GM19351 (cell line): ENCODE results near the gene PDE4D.
"Not testable (repeated sequence)": the region's sequence is repeated elsewhere in the genome, so short reads cannot be mapped to it uniquely, and the experiment has no call there.

Source experiments
- ATAC-seq: cut with Tn5 transposase; IDR thresholded peaks from one replicate; pipeline ENCODE4 v1.9.1; 2021; ENCODE audit warnings: mild to moderate bottlenecking, moderate library complexity; ENCODE audit not compliant: unreplicated experiment

The PDE4D gene

GRCh38 chr5:59800347-59800893, 93.1 kb downstream of the PDE4D start:
- ATAC-seq, result no peak

GRCh38 chr5:59799668-59800346, 93.7 kb downstream of the PDE4D start:
- peak; percentile 46 for ATAC-seq

- ATAC-seq, result peak; percentile 78
Measured at GRCh38 chr5:59798862-59799667, 94.5 kb downstream of the PDE4D start.

- ATAC-seq, result no peak
Measured at GRCh38 chr5:59795141-59795540, 98.4 kb downstream of the PDE4D start.

- ATAC-seq, result no peak
Measured at GRCh38 chr5:59792983-59793585, 100.4 kb downstream of the PDE4D start.

GRCh38 chr5:59791617-59792016, 101.9 kb downstream of the PDE4D start:
- no peak for ATAC-seq

- ATAC-seq, result peak; percentile 29
Measured at GRCh38 chr5:59790776-59791475, 102.6 kb downstream of the PDE4D start.

GRCh38 chr5:59790376-59790775, 103.2 kb downstream of the PDE4D start:
- peak; percentile 90 for ATAC-seq

- ATAC-seq, result no peak
Measured at GRCh38 chr5:59789894-59790293, 103.6 kb downstream of the PDE4D start.

GRCh38 chr5:59789197-59789596, 104.3 kb downstream of the PDE4D start:
- no peak for ATAC-seq

GRCh38 chr5:59786334-59786805, 107.2 kb downstream of the PDE4D start:
- ATAC-seq, result no peak

- ATAC-seq, result no peak
Measured at GRCh38 chr5:59785676-59786333, 107.7 kb downstream of the PDE4D start.

GRCh38 chr5:59784708-59785107, 108.8 kb downstream of the PDE4D start:
- not testable (repeated sequence) for ATAC-seq

- ATAC-seq, result no peak
Measured at GRCh38 chr5:59783264-59783663, 110.3 kb downstream of the PDE4D start.

GRCh38 chr5:59782856-59783255, 110.7 kb downstream of the PDE4D start:
- ATAC-seq, result no peak

GRCh38 chr5:59779453-59779852, 114.1 kb downstream of the PDE4D start:
- ATAC-seq, result no peak

- ATAC-seq, result no peak
Measured at GRCh38 chr5:59777028-59777427, 116.5 kb downstream of the PDE4D start.

GRCh38 chr5:59773294-59773693, 120.2 kb downstream of the PDE4D start:
- ATAC-seq, result no peak

GRCh38 chr5:59772757-59773156, 120.8 kb downstream of the PDE4D start:
- no peak for ATAC-seq

GRCh38 chr5:59772206-59772605, 121.3 kb downstream of the PDE4D start:
- ATAC-seq, result no peak
